Measurements from ENCODE around the gene DHX9. TPM values are rescaled to one million over a fixed set of nuclear protein-coding genes. Genes with fewer than 3 reads are reported as not detected.
A peak's percentile ranks its signal among the peaks of the same experiment; 100 is the strongest.

The DHX9 gene
- total and polyA plus RNA-seq, 9 of the 15 experiments (the other 6 are each of a cell fraction or from before 2014, with no cell fraction given) = 100 to 409 (median 294) TPM

DNA sequence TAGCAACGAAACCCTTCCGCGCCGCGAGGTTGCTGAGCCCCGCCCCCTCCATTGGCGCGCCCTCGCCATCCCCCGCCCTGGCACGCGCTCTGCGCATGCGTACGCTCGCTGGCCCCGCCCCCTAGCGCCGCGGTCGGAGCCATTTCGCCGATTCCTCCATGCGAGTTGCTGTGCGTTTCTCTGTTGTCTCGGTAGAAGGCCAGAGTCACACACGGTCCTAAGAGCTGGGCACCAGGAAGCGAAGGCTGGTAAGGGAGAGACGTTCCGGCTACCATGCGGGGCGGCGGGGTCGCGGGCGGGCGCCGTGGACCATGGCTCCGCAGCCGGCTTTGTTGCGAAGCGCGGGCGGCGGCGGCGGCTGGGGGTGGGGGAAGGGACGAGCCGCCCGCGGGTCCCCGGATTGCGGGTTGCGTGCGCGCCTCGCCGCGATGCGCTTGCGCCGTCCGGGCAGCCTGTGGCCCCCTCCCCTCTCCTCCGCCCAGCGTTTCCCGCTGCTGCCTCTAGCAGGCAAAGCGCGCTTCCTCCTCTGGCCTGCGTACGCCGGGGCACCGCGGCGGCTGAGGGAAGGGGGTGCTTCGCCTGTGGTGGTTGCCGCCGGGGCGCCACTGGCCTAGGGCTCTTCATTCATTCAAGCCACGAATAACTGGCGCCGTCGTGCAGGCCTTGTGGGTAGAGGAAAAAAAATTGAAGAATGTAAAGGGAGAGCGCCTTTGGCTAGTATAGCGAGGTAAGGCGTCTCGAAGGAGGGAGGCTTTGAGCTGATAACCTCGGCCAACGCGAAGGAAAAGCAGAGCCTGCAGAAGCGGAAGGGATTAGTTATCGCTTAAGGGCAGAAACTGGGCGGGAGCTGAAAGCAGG is at the start of gene DHX9 (continued):
- TF ChIP-seq TOE1 (IDR thresholded peaks at IDR 0.05; ENCODE audit: borderline replicate concordance) = peak; percentile 63; the same call in 1 of the 2 replicates
- TF ChIP-seq TOE1 (CRISPR knock-in tag; IDR thresholded peaks at IDR 0.05; ENCODE audit: borderline replicate concordance, low read depth) = 0 out of 2 replicates have a peak, but pooled peaks have one; percentile 66
- TF ChIP-seq ZNF347 (CRISPR knock-in tag; IDR thresholded peaks at IDR 0.05; ENCODE audit: low read depth) = no peak
- TF ChIP-seq ZNF146 (CRISPR knock-in tag; IDR thresholded peaks at IDR 0.05; ENCODE audit: unreplicated experiment) = no peak
- no peak for TF ChIP-seq WHSC1 (IDR thresholded peaks at IDR 0.05; ENCODE audit: low read length)
- TF ChIP-seq ATF2 (CRISPR knock-in tag; IDR thresholded peaks at IDR 0.05) = no peak
- TF ChIP-seq RUNX1 (IDR thresholded peaks at IDR 0.05; ENCODE audit: low read depth) = no peak
- peak; percentile 70 for TF ChIP-seq SOX6 (IDR thresholded peaks at IDR 0.05)
- TF ChIP-seq ZNF740 (CRISPR knock-in tag; IDR thresholded peaks at IDR 0.05) = peak; percentile 94
- TF ChIP-seq ZNF740 (tag; IDR thresholded peaks at IDR 0.05) = no peak
- TF ChIP-seq ZNF561 (CRISPR knock-in tag; conservative IDR thresholded peaks at IDR 0.05) = no peak
- TF ChIP-seq ZNF274 (IDR thresholded peaks at IDR 0.05; ENCODE audit: borderline replicate concordance, low read depth, low read length) = no peak
- TF ChIP-seq ATF1 (CRISPR knock-in tag; IDR thresholded peaks at IDR 0.05) = no peak
- peak; percentile 70 for TF ChIP-seq ATF1 (tag; IDR thresholded peaks at IDR 0.05)
- no peak; the same call in none of the 2 replicates for TF ChIP-seq HDAC2 (IDR thresholded peaks at IDR 0.05)
- TF ChIP-seq ZBTB7A (IDR thresholded peaks at IDR 0.05; ENCODE audit: borderline replicate concordance, control insufficient read depth, low read depth, low read length) = no peak
- no peak for TF ChIP-seq ZNF551 (CRISPR knock-in tag; IDR thresholded peaks at IDR 0.05)
- TF ChIP-seq CHD1 (IDR thresholded peaks at IDR 0.05; ENCODE audit: low read length) = peak; percentile 86
- TF ChIP-seq ZNF12 (CRISPR knock-in tag; IDR thresholded peaks at IDR 0.05) = 0 out of 2 replicates have a peak, but pooled peaks have one; percentile 63
- TF ChIP-seq TBL1XR1 (IDR thresholded peaks at IDR 0.05; ENCODE audit: low read length in 2 of 2) = peak in 1 of 2 experiments; percentile 69; a peak in 3 of 4 replicates

All from K562 (cell line).